NB4 (cell line): ENCODE measurements around the gene CLTA.

Experiments
- CTCF ChIP-seq: IDR thresholded peaks from one replicate; pipeline ENCODE4 v1.5.1; 2012; ENCODE audit warnings: low read depth, low read length
- MYC ChIP-seq: IDR thresholded peaks from 2 replicates; pipeline ENCODE4 v1.6.1; 2011; ENCODE audit warnings: low read depth, low read length
- POLR2A ChIP-seq: IDR thresholded peaks from 2 replicates; pipeline ENCODE4 v1.6.1; 2011; ENCODE audit warnings: mild to moderate bottlenecking; ENCODE audit not compliant: insufficient read length; ENCODE audit errors: extremely low read depth

GRCh38 chr9:36147441-36148175 lies 43.1 kb upstream of the CLTA start:
- no peak for TF ChIP-seq CTCF
- no peak for TF ChIP-seq POLR2A
- TF ChIP-seq MYC, result no peak
